ENCODE measurements around the gene ZNF202. TPM values are rescaled to one million over a fixed set of nuclear protein-coding genes. Genes with fewer than 3 reads are reported as not detected.
"Not testable (repeated sequence)": the region's sequence is repeated elsewhere in the genome, so short reads cannot be mapped to it uniquely, and the experiment has no call there.

The ZNF202 gene
- total RNA-seq, 2 experiments from 2014 or later: 9.2 to 9.9 TPM

DNA sequence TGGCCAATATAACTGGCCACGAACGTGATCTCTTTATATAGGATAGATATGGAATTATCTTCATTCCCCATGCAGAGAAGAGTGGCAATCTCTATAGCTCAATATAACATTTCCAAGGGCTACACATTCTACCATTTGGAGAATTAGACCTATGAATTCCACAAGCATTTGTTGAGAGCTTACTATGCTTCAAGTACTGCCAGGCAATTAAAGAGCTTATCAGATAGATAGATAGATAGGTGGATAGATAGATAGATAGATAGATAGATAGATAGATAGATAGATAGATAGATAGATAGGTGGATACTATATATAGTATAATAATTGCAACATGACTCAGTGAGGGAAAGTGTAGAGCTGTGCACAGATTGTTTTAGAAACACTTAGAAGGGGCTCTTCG is 14.4 kb upstream of the ZNF202 start:
- CTCF ChIA-PET: interaction anchor here (1.1 kb wide), 1 partner anchor 10 kb away, joined by 3 read pairs; no protein-coding TSS in a partner anchor
- Mint-ChIP-seq H3K4me1 (peaks cover 45% of the 10 kb centered on the region), H3K4me3 (no peak overlapping the region)

DNA sequence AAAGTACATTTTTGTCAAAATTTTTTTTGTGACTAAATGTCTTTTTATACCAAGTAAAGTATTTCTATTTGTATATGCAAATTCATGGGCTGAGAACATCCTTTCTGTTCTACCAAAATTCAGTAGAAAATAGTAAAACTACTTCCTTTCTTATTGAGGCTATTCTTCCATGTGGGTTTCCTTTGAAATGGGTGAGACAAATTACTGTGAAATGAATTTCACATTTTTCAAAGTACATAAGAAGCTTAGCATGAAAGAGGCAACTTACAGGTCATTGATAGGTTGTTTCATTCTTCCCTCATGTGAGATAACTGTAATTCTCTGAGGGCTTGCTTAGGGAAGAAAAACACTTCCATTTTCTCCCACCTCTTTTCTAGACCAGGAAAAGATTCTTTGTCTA is 13.9 kb upstream of the ZNF202 start:
- Mint-ChIP-seq H3K4me3 (no peak overlapping the region), H3K36me3 (ENCODE audit: low read depth) (no peaks in the 10 kb centered on the region), H3K27ac (no peak overlapping the region), H3K27me3 (peaks cover 12% of the 10 kb centered on the region), H3K9me3 (no peaks in the 10 kb centered on the region), H3K4me1 (peaks cover 45% of the 10 kb centered on the region)
- ChIA-PET CTCF (interaction anchor here (1.1 kb wide), 1 partner anchor 11 kb away, joined by 3 read pairs; no protein-coding TSS in a partner anchor), POLR2A (interaction anchor here (1.1 to 1.4 kb wide), 2 partner anchors 14 to 20 kb away, joined by 4 read pairs; partner anchors contain the start of gene ZNF202)
- DNase-seq: no peak

More for the DNA sequence above, 14.4 kb upstream of the ZNF202 start:
- H3K9me3 Mint-ChIP-seq: no peaks in the 10 kb centered on the region
- no peak overlapping the region for H3K27ac Mint-ChIP-seq
- H3K36me3 Mint-ChIP-seq (ENCODE audit: low read depth): no peaks in the 10 kb centered on the region
- POLR2A ChIA-PET: interaction anchor here (1.1 to 1.4 kb wide), 2 partner anchors 14 to 19 kb away, joined by 4 read pairs; partner anchors contain the start of gene ZNF202
- peaks cover 10% of the 10 kb centered on the region for H3K27me3 Mint-ChIP-seq
- no peak for DNase-seq

DNA sequence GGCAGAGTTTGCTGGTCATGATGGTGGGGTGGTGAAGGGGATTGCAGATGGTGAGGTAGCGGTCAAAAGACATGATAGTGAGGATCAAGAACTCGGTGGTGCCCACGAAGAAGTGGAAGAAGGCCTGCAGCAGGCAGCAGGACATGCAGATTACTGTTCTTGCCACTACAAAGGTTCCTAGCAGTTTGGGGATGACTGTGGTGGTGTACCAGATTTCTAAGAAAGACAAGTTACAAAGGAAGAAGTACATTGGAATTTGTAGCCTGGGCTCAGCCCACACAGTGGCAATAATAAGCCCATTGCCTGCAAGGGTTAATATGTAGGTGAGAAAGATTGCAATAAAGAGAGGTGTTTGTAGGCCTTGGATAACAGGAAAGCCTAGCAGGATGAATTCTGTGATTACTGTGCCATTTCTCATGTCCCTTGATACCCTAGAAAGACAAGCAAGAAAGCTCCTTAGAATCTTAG is 12.7 kb upstream of the ZNF202 start, which contains the start of gene OR6X1:
TSS of gene OR6X1 (minus strand) at position 418 of the 468 bp plus-strand sequence. CDS start at position 418, 0 bp downstream.
- H3K27ac Mint-ChIP-seq: peak within 1 kb of the TSS; percentile 49
- H3K36me3 Mint-ChIP-seq (ENCODE audit: low read depth): no peaks in the 10 kb centered on the region
- POLR2A ChIA-PET: no interaction called here
- DNase-seq: no peak
- peaks cover 43% of the 10 kb centered on the region for H3K4me1 Mint-ChIP-seq
- peaks cover 16% of the 10 kb centered on the region for H3K27me3 Mint-ChIP-seq
- H3K4me3 Mint-ChIP-seq: no peak within 1 kb of the TSS
- CTCF ChIA-PET: no interaction called here
- H3K9me3 Mint-ChIP-seq: no peaks in the 10 kb centered on the region

DNA sequence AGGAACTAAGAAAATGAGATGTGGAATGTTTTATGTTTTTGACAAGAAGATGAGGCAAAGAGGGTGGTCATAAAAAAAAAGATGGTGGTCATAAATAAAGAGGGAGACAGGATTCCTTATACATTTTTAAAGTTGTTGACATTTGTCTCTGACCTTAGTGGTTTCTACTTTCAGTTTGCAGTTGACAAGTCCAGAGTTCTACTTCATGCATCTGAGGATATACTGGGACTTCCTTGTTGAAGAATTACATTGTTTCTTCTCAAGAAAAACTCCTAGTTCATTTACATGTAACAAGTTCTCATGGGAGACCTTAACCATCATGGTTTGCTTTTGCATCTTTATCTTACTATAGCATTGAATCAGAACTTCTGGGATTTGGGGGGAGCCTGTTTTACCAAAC is 11.7 kb upstream of the ZNF202 start:
- Mint-ChIP-seq H3K27me3 (peaks cover 23% of the 10 kb centered on the region), H3K36me3 (ENCODE audit: low read depth) (no peaks in the 10 kb centered on the region), H3K27ac (no peak overlapping the region), H3K4me1 (peaks cover 37% of the 10 kb centered on the region), H3K4me3 (no peak overlapping the region), H3K9me3 (no peaks in the 10 kb centered on the region)
- CTCF ChIA-PET: no interaction called here
- POLR2A ChIA-PET: no interaction called here
- no peak for DNase-seq

DNA sequence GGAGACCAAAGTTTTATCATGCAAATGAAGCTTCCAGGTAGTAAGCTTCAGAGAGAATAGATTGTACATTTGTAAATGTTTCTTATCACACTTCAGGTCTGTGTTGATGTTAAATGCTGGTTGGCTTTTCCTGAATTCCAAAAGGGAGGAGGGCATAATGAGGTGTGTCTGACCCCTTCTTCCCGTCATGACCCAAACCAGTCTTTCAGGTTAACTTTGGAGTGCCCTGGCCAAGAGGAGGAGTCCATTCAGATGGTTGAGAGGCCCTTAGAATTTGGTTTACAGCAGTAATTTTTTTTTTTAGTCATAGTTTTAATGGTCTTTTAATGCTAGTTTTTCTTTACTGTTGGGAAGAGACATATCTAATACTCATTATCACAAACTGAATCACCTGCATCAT is 10.3 kb upstream of the ZNF202 start:
- no peak overlapping the region for H3K27ac Mint-ChIP-seq
- H3K9me3 Mint-ChIP-seq: no peaks in the 10 kb centered on the region
- no peaks in the 10 kb centered on the region for H3K36me3 Mint-ChIP-seq (ENCODE audit: low read depth)
- peaks cover 34% of the 10 kb centered on the region for H3K4me1 Mint-ChIP-seq
- no peak overlapping the region for H3K4me3 Mint-ChIP-seq
- no peak for DNase-seq
- POLR2A ChIA-PET: no interaction called here
- H3K27me3 Mint-ChIP-seq: peaks cover 29% of the 10 kb centered on the region
- CTCF ChIA-PET: no interaction called here

DNA sequence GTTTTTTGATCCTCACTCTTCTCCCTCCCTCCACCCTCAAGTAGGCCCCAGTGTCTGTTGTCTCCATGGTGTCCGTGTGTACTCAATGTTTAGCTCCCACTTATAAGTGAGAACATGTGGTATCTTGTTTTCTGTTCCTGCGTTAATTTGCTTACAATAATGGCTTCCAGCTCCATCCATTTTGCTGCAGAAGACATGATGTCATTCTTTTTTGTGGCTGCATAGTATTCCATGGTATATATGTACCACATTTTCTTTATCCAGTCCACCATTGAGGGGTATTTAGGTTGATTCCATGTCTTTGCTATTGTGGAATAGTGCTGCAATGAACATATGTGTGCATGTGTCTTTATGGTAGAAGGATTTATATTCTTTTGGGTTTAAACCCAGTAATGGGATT is 6.9 kb upstream of the ZNF202 start:
- CTCF ChIA-PET; H3K9me3 Mint-ChIP-seq; H3K27ac Mint-ChIP-seq; DNase-seq; H3K4me3 Mint-ChIP-seq; H3K4me1 Mint-ChIP-seq; POLR2A ChIA-PET; H3K36me3 Mint-ChIP-seq (ENCODE audit: low read depth): not testable (repeated sequence)
- H3K27me3 Mint-ChIP-seq: peaks cover 36% of the 10 kb centered on the region

DNA sequence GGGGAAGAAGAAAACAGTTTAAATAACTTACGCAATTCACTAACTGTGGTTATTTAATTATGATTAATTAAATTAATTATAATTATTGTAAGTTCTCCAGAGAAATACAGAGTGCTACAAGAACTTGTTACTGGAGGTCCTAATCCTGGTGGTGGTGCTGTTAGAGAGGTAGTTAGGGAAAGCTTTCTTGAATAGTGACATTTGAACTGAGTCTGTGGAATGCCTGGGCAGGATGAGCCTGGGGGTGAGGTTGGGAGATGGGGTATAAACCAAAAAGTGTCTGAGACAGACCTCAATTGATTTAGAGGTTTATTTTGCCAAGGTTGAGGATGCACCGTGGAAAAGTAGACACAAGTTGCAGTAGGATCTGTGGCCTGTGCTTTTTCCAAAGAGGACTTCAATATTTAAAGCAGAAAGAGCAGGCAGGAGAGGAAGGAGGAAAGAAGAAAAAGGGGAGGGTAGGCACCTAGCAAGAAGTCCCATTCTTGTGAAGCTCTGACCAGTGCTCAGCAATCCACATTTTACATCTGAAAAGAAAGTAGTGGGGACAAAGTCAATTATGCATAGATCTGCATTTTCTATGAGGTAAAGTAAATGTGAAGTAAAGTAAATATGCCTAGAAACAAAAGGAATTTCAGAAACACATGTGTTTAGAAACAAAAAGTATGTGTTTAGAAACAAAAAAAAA is 4.4 kb upstream of the ZNF202 start:
- CTCF ChIA-PET: no interaction called here
- no peak for DNase-seq
- Mint-ChIP-seq H3K36me3 (ENCODE audit: low read depth) (no peaks in the 10 kb centered on the region), H3K9me3 (no peaks in the 10 kb centered on the region), H3K4me1 (peaks cover 14% of the 10 kb centered on the region), H3K27me3 (peaks cover 27% of the 10 kb centered on the region), H3K27ac (no peak overlapping the region), H3K4me3 (no peak overlapping the region)
- POLR2A ChIA-PET: no interaction called here

DNA sequence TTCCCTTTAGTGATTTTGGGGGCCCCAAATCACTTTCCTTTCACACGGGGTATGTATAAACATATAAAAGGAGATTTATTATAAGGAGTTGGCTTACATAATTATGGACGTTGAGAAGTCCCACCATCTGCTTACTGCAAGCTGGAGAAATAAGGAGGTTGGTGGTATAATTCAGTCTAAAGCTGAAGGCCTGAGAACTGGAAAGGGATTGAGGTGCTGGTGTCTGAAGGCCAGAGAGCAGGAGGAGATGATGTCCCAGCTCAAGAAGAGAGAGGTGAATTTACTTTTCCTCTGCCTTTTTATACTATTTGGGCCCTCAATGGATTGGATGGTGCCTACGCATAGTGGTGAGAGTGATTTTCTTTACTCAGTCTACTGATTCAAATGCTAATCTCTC is 1.3 kb upstream of the ZNF202 start:
- ChIA-PET POLR2A (no interaction called here), CTCF (no interaction called here)
- peaks cover 12% of the 10 kb centered on the region for H3K36me3 Mint-ChIP-seq (ENCODE audit: low read depth)
- H3K27me3 Mint-ChIP-seq: peaks cover 8% of the 10 kb centered on the region
- H3K27ac Mint-ChIP-seq: no peak overlapping the region
- no peaks in the 10 kb centered on the region for H3K9me3 Mint-ChIP-seq
- H3K4me3 Mint-ChIP-seq: no peak overlapping the region
- no peak for DNase-seq
- H3K4me1 Mint-ChIP-seq: peaks cover 34% of the 10 kb centered on the region

DNA sequence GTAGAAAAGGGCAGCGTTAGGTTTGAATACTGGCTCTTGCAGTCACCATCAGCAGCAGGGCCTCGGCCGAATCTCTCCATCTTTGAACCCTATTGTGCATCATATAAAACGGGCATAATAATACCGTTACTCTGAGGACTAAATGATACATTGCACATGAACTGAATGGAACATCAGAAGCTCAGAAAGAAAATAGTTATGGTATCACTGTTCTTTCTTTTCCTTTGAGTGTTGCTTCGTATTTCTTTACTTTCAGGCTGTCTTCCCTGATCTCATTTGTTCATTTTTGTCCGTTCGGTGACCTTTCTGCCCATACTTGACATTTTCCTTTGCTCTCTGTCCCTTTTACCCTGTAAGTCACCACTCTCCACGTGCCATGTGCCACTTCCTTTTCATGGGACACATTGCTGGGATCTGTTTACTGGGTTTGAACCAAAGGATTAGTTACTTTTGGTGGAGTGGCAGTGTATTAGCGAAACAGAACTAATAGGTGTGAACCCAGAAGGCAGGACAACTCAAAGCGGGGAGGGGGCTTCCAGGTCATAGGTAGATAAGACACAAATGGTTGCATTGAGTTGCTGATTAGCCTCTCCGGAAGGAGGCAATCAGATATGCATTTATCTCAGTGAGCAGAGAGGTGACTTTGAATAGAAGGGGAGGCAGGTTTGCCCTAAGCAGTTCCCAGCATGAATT is 717 bp upstream of the ZNF202 start:
- ChIA-PET CTCF (no interaction called here), POLR2A (interaction anchor here (1.4 kb wide), 1 partner anchor 14 kb away, joined by 4 read pairs; no protein-coding TSS in a partner anchor)
- peaks cover 7% of the 10 kb centered on the region for H3K27me3 Mint-ChIP-seq
- H3K36me3 Mint-ChIP-seq (ENCODE audit: low read depth): peaks cover 18% of the 10 kb centered on the region
- no peak for DNase-seq
- H3K4me3 Mint-ChIP-seq: peak overlapping the region; percentile 88
- H3K9me3 Mint-ChIP-seq: no peaks in the 10 kb centered on the region
- peak overlapping the region; percentile 84 for H3K27ac Mint-ChIP-seq
- H3K4me1 Mint-ChIP-seq: peaks cover 34% of the 10 kb centered on the region

DNA sequence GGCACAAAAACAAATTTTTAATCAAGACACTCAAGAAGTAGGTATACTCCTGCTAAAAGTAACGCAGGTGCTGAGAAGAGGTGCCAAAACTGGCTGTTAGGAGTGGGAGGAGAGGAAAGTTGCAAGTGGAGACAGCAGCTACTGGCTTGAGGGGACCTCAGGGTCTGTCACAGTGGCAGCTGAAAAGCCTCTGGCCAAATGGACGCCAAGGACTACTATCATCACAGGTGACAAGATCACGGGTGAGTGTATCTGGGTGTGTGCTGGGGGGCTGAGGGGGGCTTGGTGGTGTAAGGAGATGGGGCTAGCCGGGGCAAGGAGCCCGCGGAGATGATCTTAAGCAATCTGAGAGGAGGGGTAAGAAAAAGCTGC is 687 bp downstream of the ZNF202 start:
- H3K27ac Mint-ChIP-seq: peak overlapping the region; percentile 76
- CTCF ChIA-PET: interaction anchor here (0.8 kb wide), 1 partner anchor 31 kb away, joined by 3 read pairs; no protein-coding TSS in a partner anchor

DNA sequence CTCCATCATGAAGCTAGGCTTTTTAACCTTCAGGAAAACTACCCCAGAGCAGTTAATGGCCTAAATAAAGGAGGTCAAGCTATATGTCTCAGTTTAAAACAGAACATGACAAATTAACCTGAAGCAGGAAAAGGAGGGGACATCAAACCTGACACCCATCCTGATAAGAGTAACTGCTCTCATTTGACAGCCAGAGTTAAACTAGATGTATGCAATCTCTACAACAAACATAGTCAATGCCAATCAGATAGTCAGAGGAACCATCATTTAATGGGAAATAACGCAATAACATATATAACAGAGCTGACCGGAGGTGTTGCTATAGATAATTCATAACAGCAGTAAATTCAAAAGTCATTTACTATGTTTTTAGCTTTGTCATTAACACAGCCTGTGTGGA is 3.1 kb downstream of the ZNF202 start:
- H3K27me3 Mint-ChIP-seq: no peaks in the 10 kb centered on the region
- H3K4me3 Mint-ChIP-seq: no peak overlapping the region
- no peak overlapping the region for H3K27ac Mint-ChIP-seq
- POLR2A ChIA-PET: no interaction called here
- DNase-seq: no peak
- peaks cover 34% of the 10 kb centered on the region for H3K4me1 Mint-ChIP-seq
- CTCF ChIA-PET: no interaction called here
- H3K36me3 Mint-ChIP-seq (ENCODE audit: low read depth): peaks cover 35% of the 10 kb centered on the region
- no peaks in the 10 kb centered on the region for H3K9me3 Mint-ChIP-seq

More for the DNA sequence above, 687 bp downstream of the ZNF202 start:
- POLR2A ChIA-PET: interaction anchor here (0.8 kb wide), 1 partner anchor 9 kb away, joined by 7 read pairs; no protein-coding TSS in a partner anchor
- no peak for DNase-seq
- peaks cover 34% of the 10 kb centered on the region for H3K4me1 Mint-ChIP-seq
- peak overlapping the region; percentile 88 for H3K4me3 Mint-ChIP-seq
- no peaks in the 10 kb centered on the region for H3K9me3 Mint-ChIP-seq
- H3K27me3 Mint-ChIP-seq: peaks cover 3% of the 10 kb centered on the region
- peaks cover 26% of the 10 kb centered on the region for H3K36me3 Mint-ChIP-seq (ENCODE audit: low read depth)

DNA sequence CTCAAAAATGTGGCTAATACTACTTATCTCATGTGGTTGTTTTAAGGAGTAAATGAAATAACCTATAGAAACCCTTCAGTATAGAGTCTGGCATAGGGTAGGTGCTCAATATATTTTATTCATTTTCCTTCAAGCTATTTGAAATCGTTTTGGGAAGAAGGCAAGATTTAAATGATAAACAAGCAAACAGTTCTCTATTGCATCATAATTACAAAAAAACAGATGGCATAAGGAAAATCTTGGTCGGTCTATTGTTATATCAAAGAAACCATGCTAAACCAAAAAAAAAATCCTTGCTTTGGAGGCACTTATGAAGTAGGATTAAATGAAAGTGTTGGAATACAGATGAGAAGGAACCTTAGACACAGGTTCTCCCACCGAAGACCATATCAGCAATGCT is 4.7 kb downstream of the ZNF202 start:
- Mint-ChIP-seq H3K9me3 (no peaks in the 10 kb centered on the region), H3K4me1 (peaks cover 24% of the 10 kb centered on the region), H3K36me3 (ENCODE audit: low read depth) (peaks cover 35% of the 10 kb centered on the region), H3K27me3 (no peaks in the 10 kb centered on the region), H3K27ac (no peak overlapping the region), H3K4me3 (no peak overlapping the region)
- POLR2A ChIA-PET: no interaction called here
- CTCF ChIA-PET: no interaction called here
- DNase-seq: no peak

DNA sequence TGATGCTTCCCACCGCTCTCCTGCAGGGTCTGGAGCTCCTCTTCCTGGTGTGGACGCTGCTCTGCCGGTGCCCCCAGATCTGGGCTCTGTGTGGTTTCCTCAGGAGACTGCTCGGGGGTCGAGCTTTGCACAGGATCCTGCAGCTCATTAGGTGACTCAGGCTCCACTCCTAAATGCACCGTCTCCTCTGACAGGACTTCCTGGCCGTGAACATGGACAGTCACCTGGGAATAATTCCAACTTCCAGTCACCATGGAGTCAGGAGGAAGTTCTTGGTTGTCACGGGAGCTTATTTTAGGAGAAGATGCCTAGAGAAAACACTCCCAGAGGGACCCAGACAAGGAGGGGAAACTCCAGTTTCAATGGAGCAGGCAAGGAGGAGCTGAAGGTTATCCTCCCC is 11.9 kb downstream of the ZNF202 start:
- Mint-ChIP-seq H3K36me3 (ENCODE audit: low read depth) (peaks cover 4% of the 10 kb centered on the region), H3K27me3 (no peaks in the 10 kb centered on the region), H3K4me1 (no peaks in the 10 kb centered on the region), H3K27ac (no peak overlapping the region), H3K9me3 (peaks cover 16% of the 10 kb centered on the region), H3K4me3 (no peak overlapping the region)
- ChIA-PET POLR2A (no interaction called here), CTCF (no interaction called here)
- no peak for DNase-seq

All from activated CD4-positive, alpha-beta memory T cell treated with anti-CD3 and anti-CD28 coated beads, Interleukin-2, amount 10 ng/mL, durations not matched to agents 7 days and 5 days (primary cell).